ENCODE results near the gene RBMS3. TPM values are rescaled to one million over a fixed set of nuclear protein-coding genes. Genes with fewer than 3 reads are reported as not detected.

Gene RBMS3
- total RNA-seq, 3 donors from 2014 or later = 4.6 to 53.6 (median 11.7) TPM

DNA sequence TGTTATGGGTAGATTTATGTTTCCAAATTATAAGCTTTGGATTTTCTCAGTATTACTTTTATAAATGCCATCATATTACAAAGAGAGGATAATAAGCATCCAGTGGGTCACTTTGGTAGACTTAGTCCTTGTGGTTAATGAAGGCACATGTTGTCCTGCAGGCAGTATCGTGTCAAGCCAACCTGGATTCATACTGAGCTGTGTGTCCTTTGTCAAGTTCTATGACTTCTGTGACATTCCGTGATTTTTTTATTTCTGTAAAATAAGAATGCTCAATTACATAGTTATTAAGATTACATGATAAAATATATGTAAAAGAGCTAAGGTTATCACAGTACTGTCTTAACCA lies 257.7 kb downstream of the RBMS3 start:
- H3K4me3 ChIP-seq = no peak overlapping the region
- no peak for ATAC-seq
- no peaks in the 10 kb centered on the region for H3K36me3 ChIP-seq (ENCODE audit: low read depth)
- intact Hi-C loops (cut with DNase I, micrococcal nuclease) = no loop called here
- H3K9me3 ChIP-seq = no peaks in the 10 kb centered on the region
- TF ChIP-seq, protein P1, sequence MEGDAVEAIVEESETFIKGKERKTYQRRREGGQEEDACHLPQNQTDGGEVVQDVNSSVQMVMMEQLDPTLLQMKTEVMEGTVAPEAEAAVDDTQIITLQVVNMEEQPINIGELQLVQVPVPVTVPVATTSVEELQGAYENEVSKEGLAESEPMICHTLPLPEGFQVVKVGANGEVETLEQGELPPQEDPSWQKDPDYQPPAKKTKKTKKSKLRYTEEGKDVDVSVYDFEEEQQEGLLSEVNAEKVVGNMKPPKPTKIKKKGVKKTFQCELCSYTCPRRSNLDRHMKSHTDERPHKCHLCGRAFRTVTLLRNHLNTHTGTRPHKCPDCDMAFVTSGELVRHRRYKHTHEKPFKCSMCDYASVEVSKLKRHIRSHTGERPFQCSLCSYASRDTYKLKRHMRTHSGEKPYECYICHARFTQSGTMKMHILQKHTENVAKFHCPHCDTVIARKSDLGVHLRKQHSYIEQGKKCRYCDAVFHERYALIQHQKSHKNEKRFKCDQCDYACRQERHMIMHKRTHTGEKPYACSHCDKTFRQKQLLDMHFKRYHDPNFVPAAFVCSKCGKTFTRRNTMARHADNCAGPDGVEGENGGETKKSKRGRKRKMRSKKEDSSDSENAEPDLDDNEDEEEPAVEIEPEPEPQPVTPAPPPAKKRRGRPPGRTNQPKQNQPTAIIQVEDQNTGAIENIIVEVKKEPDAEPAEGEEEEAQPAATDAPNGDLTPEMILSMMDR (IDR thresholded peaks at IDR 0.05) = no peak
- no peak for DNase-seq
- H3K4me1 ChIP-seq (ENCODE audit: low read depth) = no peaks in the 10 kb centered on the region

DNA sequence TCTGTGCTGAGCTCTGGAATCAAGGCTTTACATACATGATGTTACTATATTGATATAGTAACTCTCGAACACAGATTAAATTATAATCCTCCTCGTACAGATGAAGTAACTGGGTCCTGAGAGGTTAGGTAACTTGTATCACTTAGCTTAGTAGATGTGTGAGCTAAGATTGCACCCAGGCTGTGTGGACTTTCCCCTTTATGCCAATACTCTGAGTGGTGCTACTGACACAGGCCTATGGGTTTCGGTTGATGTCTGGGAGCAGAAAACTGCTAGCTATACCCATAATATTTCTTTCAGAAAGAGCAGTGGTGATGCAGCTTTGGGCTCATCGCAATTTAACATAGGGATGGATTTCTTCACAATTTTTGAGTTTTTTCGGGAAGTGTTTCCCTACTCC lies 259.7 kb downstream of the RBMS3 start:
- ATAC-seq (no peak), DNase-seq (no peak)
- Histone ChIP-seq H3K4me3 (no peak overlapping the region), H3K4me1 (ENCODE audit: low read depth) (peaks cover 6% of the 10 kb centered on the region), H3K9me3 (no peaks in the 10 kb centered on the region), H3K36me3 (ENCODE audit: low read depth) (no peaks in the 10 kb centered on the region)
- TF ChIP-seq, protein P1 (IDR thresholded peaks at IDR 0.05) = no peak
- intact Hi-C loops (cut with DNase I, micrococcal nuclease) = no loop called here

DNA sequence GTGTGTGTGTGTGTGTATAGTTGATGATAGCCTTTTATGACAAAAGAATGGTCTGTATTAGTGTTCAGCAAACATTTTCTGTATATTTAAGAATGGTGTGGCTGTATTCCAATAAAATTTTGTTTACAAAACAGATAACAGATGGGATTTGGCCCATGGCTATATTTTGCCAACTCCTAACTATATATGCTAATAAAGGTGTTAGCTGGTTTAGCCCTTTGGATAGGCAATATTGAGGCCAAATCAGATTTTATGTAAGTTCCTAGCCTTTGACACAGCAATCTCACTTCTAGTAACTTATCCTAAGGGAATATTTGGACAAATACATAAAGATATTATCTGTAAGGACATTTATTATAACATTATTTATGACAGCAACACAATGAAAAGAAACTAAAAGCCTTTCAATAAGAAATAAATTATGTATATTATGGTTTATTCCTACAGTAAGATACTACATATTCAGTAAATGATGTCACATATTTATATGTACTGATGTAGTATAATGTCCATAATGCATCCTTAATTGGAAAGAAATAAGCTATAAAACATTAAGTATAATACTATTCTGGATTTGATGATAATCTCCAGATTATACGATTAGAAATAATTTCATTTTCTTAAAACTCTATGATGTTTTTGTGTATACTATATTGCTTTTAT lies 264.0 kb downstream of the RBMS3 start:
- DNase-seq (no peak), ATAC-seq (peak; percentile 32)
- intact Hi-C loops (cut with DNase I, micrococcal nuclease) = no loop called here
- Histone ChIP-seq H3K36me3 (ENCODE audit: low read depth) (no peaks in the 10 kb centered on the region), H3K4me3 (no peak overlapping the region), H3K9me3 (no peaks in the 10 kb centered on the region), H3K4me1 (ENCODE audit: low read depth) (peaks cover 6% of the 10 kb centered on the region)
- TF ChIP-seq, protein P1 (IDR thresholded peaks at IDR 0.05) = no peak

DNA sequence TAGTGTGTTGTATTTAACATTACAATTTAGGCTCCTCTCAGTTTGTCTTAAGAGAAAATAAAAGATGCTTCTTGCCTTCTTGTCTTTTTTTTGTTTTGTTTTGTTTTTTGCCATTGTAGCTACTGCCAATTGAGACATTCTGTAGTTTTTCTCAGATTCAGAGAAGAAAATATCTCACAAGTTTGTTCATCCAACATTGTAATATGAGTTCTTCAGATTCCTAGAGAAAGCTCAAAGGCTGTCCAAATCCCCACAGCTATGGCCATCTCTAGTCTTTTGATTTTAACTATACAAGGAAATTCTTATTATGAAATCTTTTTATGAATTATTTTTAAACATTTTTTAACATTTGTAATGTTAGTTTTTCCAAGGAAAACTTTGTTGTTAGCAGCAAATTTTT lies 264.7 kb downstream of the RBMS3 start:
- no peak for ATAC-seq
- intact Hi-C loops (cut with DNase I, micrococcal nuclease) = no loop called here

GRCh38 chr3:29552051-29552450 lies 271.2 kb downstream of the RBMS3 start:
- TF ChIP-seq, protein P1 (IDR thresholded peaks at IDR 0.05) = no peak
- no peak for DNase-seq
- H3K4me1 ChIP-seq (ENCODE audit: low read depth) = no peaks in the 10 kb centered on the region
- ATAC-seq = no peak
- no peak overlapping the region for H3K4me3 ChIP-seq
- H3K9me3 ChIP-seq = no peaks in the 10 kb centered on the region
- intact Hi-C loops (cut with DNase I, micrococcal nuclease) = no loop called here
- H3K36me3 ChIP-seq (ENCODE audit: low read depth) = no peaks in the 10 kb centered on the region

More for the DNA sequence above, 264.7 kb downstream of the RBMS3 start:
- Histone ChIP-seq H3K4me1 (ENCODE audit: low read depth) (peaks cover 6% of the 10 kb centered on the region), H3K9me3 (no peaks in the 10 kb centered on the region), H3K36me3 (ENCODE audit: low read depth) (no peaks in the 10 kb centered on the region), H3K4me3 (no peak overlapping the region)
- TF ChIP-seq, protein P1 (IDR thresholded peaks at IDR 0.05) = no peak
- no peak for DNase-seq

DNA sequence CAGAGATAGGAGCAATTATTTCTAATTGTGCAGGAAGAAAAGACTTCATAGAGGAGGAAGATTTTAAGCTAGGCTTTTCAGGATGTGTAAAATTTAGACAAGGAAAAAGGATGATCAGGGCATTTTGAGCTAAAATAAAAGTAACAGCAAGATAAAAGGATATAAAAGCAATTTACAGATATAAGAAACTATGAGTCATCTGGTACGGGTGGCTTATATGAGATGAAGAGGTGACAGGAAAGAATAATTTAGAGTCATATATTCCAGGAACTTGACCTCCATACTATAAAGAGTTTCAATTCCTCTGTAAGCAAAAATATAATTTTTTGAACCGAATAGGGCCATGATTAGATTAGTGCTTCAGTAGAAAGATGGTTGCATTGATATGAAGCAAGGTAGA lies 273.7 kb downstream of the RBMS3 start:
- Histone ChIP-seq H3K4me3 (no peak overlapping the region), H3K9me3 (no peaks in the 10 kb centered on the region), H3K4me1 (ENCODE audit: low read depth) (no peaks in the 10 kb centered on the region), H3K36me3 (ENCODE audit: low read depth) (no peaks in the 10 kb centered on the region)
- TF ChIP-seq, protein P1 (IDR thresholded peaks at IDR 0.05) = no peak
- DNase-seq (no peak), ATAC-seq (no peak)
- intact Hi-C loops (cut with DNase I, micrococcal nuclease) = no loop called here
